GM23338 (cell line): ENCODE measurements around the gene SLA2. TPM values are rescaled to one million over a fixed set of nuclear protein-coding genes. Genes with fewer than 3 reads are reported as not detected.

Source experiments
- ATAC-seq: fragments of 200-7000 bp; cut with Tn5 transposase; 3 replicates; pipeline ENCODE4 v1.9.1; 2020
- DNase-seq: peaks from one replicate; pipeline ENCODE4 v3.0.0-alpha.2; 2015; ENCODE audit warnings: low spot score
- H2AFZ ChIP-seq: fragments of 200-600 bp; sonication (generic); 2 replicates; pipeline ENCODE4 v1.8.0; 2016; ENCODE audit warnings: antibody characterized with exemption, mild to moderate bottlenecking, moderate library complexity
- H3F3A ChIP-seq: fragments of 200-600 bp; sonication (generic); replicated peaks from 2 replicates; pipeline ENCODE4 v1.8.0; 2017; ENCODE audit warnings: antibody characterized with exemption, mixed run types, low read depth
- H3K27ac ChIP-seq: fragments of 200-600 bp; sonication (generic); 2 replicates; pipeline ENCODE4 v1.6.1; 2016; ENCODE audit warnings: low read depth
- H3K27me3 ChIP-seq: fragments of 200-600 bp; sonication (generic); 2 replicates; pipeline ENCODE4 v1.8.0; 2016; ENCODE audit warnings: mild to moderate bottlenecking, mixed run types, moderate library complexity; ENCODE audit not compliant: insufficient read depth
- H3K36me3 ChIP-seq: fragments of 200-600 bp; sonication (generic); 2 replicates; pipeline ENCODE4 v1.8.0; 2016; ENCODE audit warnings: mild to moderate bottlenecking; ENCODE audit not compliant: insufficient read depth
- H3K4me1 ChIP-seq: fragments of 200-600 bp; sonication (generic); 2 replicates; pipeline ENCODE4 v1.8.0; 2016; ENCODE audit warnings: mild to moderate bottlenecking, moderate library complexity; ENCODE audit not compliant: insufficient read depth
- H3K4me2 ChIP-seq: fragments of 200-600 bp; sonication (generic); 2 replicates; pipeline ENCODE4 v1.7.1; 2017; ENCODE audit warnings: mixed run types
- H3K4me3 ChIP-seq: fragments of 200-600 bp; sonication (generic); 2 replicates; pipeline ENCODE4 v1.6.1; 2016; ENCODE audit warnings: mixed run types
- H3K79me2 ChIP-seq: fragments of 200-600 bp; sonication (generic); replicated peaks from 2 replicates; pipeline ENCODE4 v1.8.0; 2017; ENCODE audit warnings: mild to moderate bottlenecking; ENCODE audit not compliant: insufficient read depth
- H3K9me2 ChIP-seq: fragments of 200-600 bp; sonication (generic); 2 replicates; pipeline ENCODE4 v1.8.0; 2017; ENCODE audit not compliant: insufficient read depth
- H4K20me1 ChIP-seq: fragments of 200-600 bp; sonication (generic); replicated peaks from 2 replicates; pipeline ENCODE4 v1.8.0; 2017; ENCODE audit warnings: mild to moderate bottlenecking; ENCODE audit not compliant: insufficient read depth
- H3K27ac Mint-ChIP-seq: 2 replicates; pipeline ENCODE4 v1.8.0; 2020; ENCODE audit warnings: inconsistent platforms, mild to moderate bottlenecking, moderate library complexity, mixed read lengths
- H3K27me3 Mint-ChIP-seq: 3 replicates; pipeline ENCODE4 v1.8.0; 2022; ENCODE audit warnings: low read depth, mild to moderate bottlenecking, moderate library complexity, mixed read lengths, inconsistent platforms; ENCODE audit not compliant: insufficient read depth, poor library complexity
- H3K36me3 Mint-ChIP-seq: 3 replicates; pipeline ENCODE4 v1.8.0; 2021; ENCODE audit warnings: low read depth, mild to moderate bottlenecking, inconsistent platforms, moderate library complexity, mixed read lengths
- H3K4me1 Mint-ChIP-seq: 3 replicates; pipeline ENCODE4 v1.8.0; 2020; ENCODE audit warnings: mild to moderate bottlenecking, inconsistent platforms, mixed read lengths
- H3K4me3 Mint-ChIP-seq: 3 replicates; pipeline ENCODE4 v1.8.0; 2021; ENCODE audit warnings: moderate library complexity, mild to moderate bottlenecking, inconsistent platforms, mixed read lengths
- H3K9me3 Mint-ChIP-seq: 3 replicates; pipeline ENCODE4 v1.8.0; 2020; ENCODE audit warnings: moderate library complexity, mild to moderate bottlenecking, inconsistent platforms, mixed read lengths
- CTCF ChIP-seq, 2 experiments: fragments of 200-600 bp in 1 of 2; sonication (generic) in 1 of 2; conservative IDR thresholded peaks; 2 replicates each; pipeline versions ENCODE4 v1.5.1 to v1.6.1; 2016 to 2017; ENCODE audit warnings: antibody characterized with exemption in 2 of 2, low read depth in 2 of 2, mild to moderate bottlenecking in 2 of 2, moderate library complexity in 1 of 2
- ETS1 ChIP-seq: IDR thresholded peaks from 2 replicates; pipeline ENCODE4 v1.6.1; 2016; ENCODE audit warnings: antibody characterized with exemption
- EZH2 ChIP-seq: fragments of 200-600 bp; sonication (generic); IDR thresholded peaks from one replicate; pipeline ENCODE4 v1.8.0; 2017; ENCODE audit warnings: antibody characterized with exemption, mild to moderate bottlenecking, low read depth; ENCODE audit not compliant: unreplicated experiment
- EZH2phosphoT487 ChIP-seq: fragments of 200-600 bp; sonication (generic); IDR thresholded peaks from one replicate; pipeline ENCODE4 v1.8.1; 2018; ENCODE audit warnings: antibody characterized with exemption; ENCODE audit not compliant: unreplicated experiment
- JUNB ChIP-seq: IDR thresholded peaks from one replicate; pipeline ENCODE4 v1.6.1; 2016; ENCODE audit warnings: antibody characterized with exemption; ENCODE audit not compliant: unreplicated experiment
- REST ChIP-seq: IDR thresholded peaks from one replicate; pipeline ENCODE4 v1.6.1; 2018; ENCODE audit warnings: antibody characterized with exemption; ENCODE audit not compliant: unreplicated experiment
- STAT1 ChIP-seq: IDR thresholded peaks from one replicate; pipeline ENCODE4 v1.6.1; 2016; ENCODE audit warnings: antibody characterized with exemption; ENCODE audit not compliant: unreplicated experiment
- ZNF331 ChIP-seq: fragments of 250-450 bp; sonication (Bioruptor Pico); IDR thresholded peaks from 2 replicates; pipeline ENCODE4 v1.5.0; 2020; ENCODE audit warnings: low read depth, mild to moderate bottlenecking, moderate library complexity
- polyA plus RNA-seq: library from polyadenylated mRNA; unstranded; fragments of >200 nt; fragmentation: Nextera tagmentation; extraction: Ambion mirVana; gene quantifications from 2 replicates; pipeline ENCODE4 v1.2.1, GENCODE V29; 2016
- total RNA-seq: library from RNA; depleted of rRNA; stranded (reverse); fragments of >200 nt; shearing (Covaris generic); gene quantifications from 2 replicates; pipeline ENCODE4 v1.2.3, GENCODE V29; 2014

Gene SLA2
- total and polyA plus RNA-seq, 2 experiments from 2014 or later, result 0.18 TPM; not detected in 1

- peaks cover 13% of the 10 kb centered on the region for H4K20me1 ChIP-seq
- no peak overlapping the region for H3K27ac Mint-ChIP-seq
- H3K9me2 ChIP-seq, result 0 out of 2 replicates have a peak, but pooled peaks cover 6% of the 10 kb centered on the region
- H3K27me3 Mint-ChIP-seq, result peaks cover 7% of the 10 kb centered on the region
- H3K36me3 ChIP-seq, result peaks cover 33% of the 10 kb centered on the region
- DNase-seq, result no peak
- TF ChIP-seq STAT1 (no peak), REST (no peak), CTCF (conservative IDR thresholded peaks at IDR 0.05; ENCODE audit: low read depth in 2 of 2) (no peak), ZNF331 (CRISPR knock-in tag) (no peak), JUNB (no peak), ETS1 (no peak)
- H3K4me1 Mint-ChIP-seq, result peaks cover 40% of the 10 kb centered on the region
- H3K4me3 Mint-ChIP-seq, result no peak overlapping the region
- ATAC-seq, result no peak
- H3K36me3 Mint-ChIP-seq, result peaks cover 63% of the 10 kb centered on the region
- peaks cover 35% of the 10 kb centered on the region for H3K4me1 ChIP-seq
- H3K79me2 ChIP-seq, result peaks cover 25% of the 10 kb centered on the region
- no peak overlapping the region for H3K27ac ChIP-seq
- H2AFZ ChIP-seq, result no peak overlapping the region
- H3K4me3 ChIP-seq, result no peak overlapping the region
- no peaks in the 10 kb centered on the region for H3K27me3 ChIP-seq
- H3K4me2 ChIP-seq, result no peak overlapping the region
- peaks cover 15% of the 10 kb centered on the region for H3K9me3 Mint-ChIP-seq
- H3F3A ChIP-seq, result peaks cover 25% of the 10 kb centered on the region
Observed at GRCh38 chr20:36582322-36582721, 63.7 kb downstream of the SLA2 start.

- Histone ChIP-seq H3K9me2 (no peaks in the 10 kb centered on the region), H3K4me2 (no peak overlapping the region), H3K36me3 (peaks cover 22% of the 10 kb centered on the region), H4K20me1 (peaks cover 20% of the 10 kb centered on the region), H3K27me3 (no peaks in the 10 kb centered on the region), H2AFZ (no peak overlapping the region), H3K79me2 (peaks cover 40% of the 10 kb centered on the region), H3F3A (peaks cover 13% of the 10 kb centered on the region), H3K4me1 (peaks cover 36% of the 10 kb centered on the region), H3K27ac (no peak overlapping the region), H3K4me3 (no peak overlapping the region)
- TF ChIP-seq ETS1 (no peak), ZNF331 (CRISPR knock-in tag) (no peak), EZH2 (no peak), EZH2phosphoT487 (no peak)
- Mint-ChIP-seq H3K27ac (no peak overlapping the region), H3K36me3 (peaks cover 59% of the 10 kb centered on the region), H3K9me3 (no peaks in the 10 kb centered on the region; the same call in 2 of the 3 replicates), H3K4me1 (peaks cover 37% of the 10 kb centered on the region), H3K27me3 (peaks cover 11% of the 10 kb centered on the region), H3K4me3 (no peak overlapping the region)
- ATAC-seq (no peak), DNase-seq (no peak)
Observed at GRCh38 chr20:36579996-36580545, 65.9 kb downstream of the SLA2 start.
